ENCODE measurements around the gene FBXL20.
"Not testable (repeated sequence)": the region's sequence is repeated elsewhere in the genome, so short reads cannot be mapped to it uniquely, and the experiment has no call there.

The FBXL20 gene

DNA sequence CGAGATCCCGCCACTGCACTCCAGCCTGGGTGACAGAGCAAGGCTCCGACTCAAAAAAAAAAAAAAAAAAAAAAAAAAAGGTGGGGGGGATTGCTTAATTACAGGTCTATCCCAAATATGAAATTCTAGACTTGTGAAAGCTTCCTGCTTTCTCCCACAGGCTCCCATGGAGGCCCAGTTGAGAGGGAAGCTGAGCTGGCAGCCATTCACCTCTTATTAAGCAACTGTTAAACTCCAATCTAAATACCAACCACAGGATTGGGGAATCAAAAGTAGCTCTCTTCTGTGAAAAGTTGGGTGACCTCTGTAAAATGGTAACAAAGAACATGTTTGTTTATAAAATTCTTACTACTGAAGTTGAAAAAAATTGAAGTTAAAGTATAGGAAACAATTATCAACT lies 129.9 kb downstream of the FBXL20 start:
- DNase-seq (ENCODE audit: extremely low spot score, insufficient read length, low read depth): no peak
- no peak for FAIRE-seq

DNA sequence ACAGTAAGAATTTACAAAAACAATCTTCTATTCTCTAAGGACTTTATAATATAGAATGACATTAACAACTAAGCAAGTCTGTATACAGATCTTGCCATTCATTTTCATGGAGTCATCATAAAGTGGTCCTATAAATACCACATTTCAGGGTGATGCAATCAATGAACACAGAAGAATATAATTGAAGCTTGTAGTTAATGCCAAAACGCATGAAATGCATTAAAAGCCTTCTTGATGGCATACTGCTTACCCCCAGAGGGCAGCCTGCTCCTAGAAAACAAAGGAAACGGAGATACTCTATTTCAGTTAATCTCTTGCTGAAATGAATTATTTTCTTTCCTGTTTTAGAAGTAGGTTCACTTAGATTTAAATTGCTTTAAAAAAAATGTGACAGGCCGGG lies 130.5 kb downstream of the FBXL20 start:
- DNase-seq (ENCODE audit: extremely low spot score, insufficient read length, low read depth): no peak
- FAIRE-seq: no peak

DNA sequence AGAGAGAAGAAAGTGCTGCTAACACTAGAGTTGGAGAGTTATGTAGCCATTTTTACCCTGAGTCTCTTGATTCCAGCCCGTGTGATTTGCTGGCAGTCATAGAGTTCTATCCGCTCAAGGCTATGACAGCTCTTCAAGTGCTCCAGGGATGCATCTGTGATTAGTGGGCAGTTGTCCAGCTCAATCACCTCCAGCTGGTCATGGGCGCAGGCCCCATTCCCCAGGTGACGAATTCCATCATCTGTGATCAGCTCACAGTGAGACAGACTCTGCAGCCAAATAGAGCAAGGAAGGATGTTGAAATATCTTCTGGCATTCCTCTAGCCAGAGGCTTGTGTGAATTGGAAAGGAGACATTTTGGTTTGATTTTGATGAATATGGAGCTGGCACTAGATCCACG lies 137.3 kb downstream of the FBXL20 start:
- DNase-seq (ENCODE audit: extremely low spot score, insufficient read length, low read depth) (no peak), FAIRE-seq (no peak)

DNA sequence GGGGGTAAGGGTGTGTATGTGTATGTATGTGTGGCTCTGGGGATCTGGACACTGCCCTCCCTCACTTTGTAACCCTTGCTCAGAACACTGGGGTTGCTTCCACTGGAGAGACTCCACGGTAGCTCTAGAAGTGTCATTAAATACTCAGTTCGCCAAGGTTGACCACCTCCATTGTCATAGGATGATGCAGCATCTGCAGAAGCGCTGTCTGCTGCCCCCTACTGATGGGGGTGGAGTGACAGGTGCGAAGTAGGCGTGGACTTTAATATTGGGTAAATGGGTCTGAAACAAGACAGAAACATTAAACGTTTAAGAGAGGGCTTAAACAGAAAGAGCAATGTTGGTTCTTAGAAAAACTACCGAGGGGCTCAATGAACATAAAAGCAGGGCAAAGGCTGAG lies 140.1 kb downstream of the FBXL20 start:
- FAIRE-seq: no peak
- DNase-seq (ENCODE audit: extremely low spot score, insufficient read length, low read depth): no peak

DNA sequence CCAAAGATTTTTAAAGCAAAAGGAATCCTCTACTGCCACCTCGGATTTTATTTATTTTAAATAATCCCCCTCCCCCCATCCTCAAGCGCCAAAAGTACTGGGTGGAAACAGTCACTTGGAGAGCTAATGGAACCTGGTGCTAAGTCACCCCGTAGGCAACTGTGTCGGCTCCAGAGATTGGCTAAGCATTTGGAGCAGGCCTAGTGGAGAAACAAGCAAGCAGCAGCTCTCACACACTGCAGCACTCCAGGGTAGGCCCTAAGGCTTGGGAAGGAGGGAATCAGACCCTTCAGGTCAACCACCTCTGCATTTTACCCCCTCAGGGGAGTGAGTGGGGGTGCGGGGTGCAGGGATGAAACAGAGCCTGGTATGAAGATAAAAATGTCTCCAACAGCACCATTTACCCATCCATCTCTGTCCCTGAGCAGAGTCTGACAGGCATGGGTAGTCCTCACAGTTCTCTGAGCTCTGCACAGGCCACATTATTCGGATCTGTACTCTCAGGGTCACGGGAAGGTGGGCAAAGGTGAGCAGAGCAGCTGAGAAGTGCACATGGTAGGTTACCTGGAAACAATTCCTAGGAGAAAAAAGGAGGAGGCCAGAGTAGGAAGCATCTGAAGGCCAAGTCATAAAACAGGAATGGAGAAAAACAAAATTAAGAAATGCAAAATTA lies 148.5 kb downstream of the FBXL20 start:
- no peak for FAIRE-seq
- DNase-seq (ENCODE audit: extremely low spot score, insufficient read length, low read depth): no peak

DNA sequence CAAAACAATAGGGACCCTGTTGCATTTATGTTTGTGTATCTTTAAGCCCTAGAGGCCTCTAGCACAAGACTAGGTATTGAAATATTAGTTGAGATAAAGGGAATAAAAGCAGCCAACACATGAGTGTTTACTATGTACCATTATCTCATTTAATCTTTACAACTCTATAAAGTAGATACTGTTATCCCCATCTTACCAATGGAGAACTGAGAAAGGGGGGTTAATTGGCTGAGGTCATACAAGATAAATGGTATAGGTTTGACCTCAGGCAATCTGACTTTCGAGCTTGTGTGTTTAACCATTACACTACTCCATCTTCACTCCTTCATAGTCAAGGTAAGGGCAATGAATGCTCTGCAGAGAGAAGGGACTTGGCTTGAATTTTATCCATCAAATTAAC lies 149.4 kb downstream of the FBXL20 start:
- no peak for DNase-seq (ENCODE audit: extremely low spot score, insufficient read length, low read depth)

DNA sequence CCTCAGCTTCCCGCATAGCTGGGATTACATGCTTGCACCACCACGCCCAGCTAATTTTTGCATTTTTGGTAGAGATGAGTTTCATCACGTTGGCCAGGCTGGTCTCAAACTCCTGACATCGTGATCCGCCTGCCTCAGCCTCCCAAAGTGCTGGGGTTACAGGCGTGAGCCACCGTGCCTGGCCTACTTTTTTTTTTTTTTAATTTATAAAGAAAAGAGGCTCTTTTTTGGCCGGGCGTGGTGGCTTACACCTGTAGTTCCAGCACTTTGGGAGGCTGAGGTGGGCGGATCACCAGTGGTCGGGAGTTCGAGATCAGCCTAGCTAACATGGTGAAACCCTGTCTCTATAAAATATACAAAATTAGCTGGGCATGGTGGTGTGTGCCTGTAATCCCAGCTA lies 151.3 kb downstream of the FBXL20 start:
- not testable (repeated sequence) for DNase-seq (ENCODE audit: extremely low spot score, insufficient read length, low read depth); FAIRE-seq

More for the DNA sequence above, 149.4 kb downstream of the FBXL20 start:
- no peak for FAIRE-seq

DNA sequence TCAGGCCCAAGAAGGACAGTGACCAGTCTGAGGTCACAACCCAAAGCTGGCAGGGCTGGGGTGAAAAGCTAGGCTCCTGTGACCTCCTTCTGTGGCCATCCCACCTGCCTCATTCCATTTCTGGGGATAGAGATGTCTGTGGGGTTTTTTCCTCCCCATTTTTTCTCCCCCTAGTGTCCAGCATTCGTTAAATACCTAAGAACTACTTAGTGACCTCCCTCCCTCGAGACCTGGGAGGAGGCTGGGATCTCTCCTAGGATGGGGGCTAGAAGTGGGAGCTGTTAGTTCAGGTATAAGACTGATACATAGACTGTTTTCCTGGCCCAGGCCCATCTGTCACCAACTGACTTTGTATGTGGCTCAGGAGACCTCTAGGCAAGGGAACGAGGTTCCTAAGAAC lies 155.2 kb downstream of the FBXL20 start:
- no peak for DNase-seq (ENCODE audit: extremely low spot score, insufficient read length, low read depth)
- no peak for FAIRE-seq

DNA sequence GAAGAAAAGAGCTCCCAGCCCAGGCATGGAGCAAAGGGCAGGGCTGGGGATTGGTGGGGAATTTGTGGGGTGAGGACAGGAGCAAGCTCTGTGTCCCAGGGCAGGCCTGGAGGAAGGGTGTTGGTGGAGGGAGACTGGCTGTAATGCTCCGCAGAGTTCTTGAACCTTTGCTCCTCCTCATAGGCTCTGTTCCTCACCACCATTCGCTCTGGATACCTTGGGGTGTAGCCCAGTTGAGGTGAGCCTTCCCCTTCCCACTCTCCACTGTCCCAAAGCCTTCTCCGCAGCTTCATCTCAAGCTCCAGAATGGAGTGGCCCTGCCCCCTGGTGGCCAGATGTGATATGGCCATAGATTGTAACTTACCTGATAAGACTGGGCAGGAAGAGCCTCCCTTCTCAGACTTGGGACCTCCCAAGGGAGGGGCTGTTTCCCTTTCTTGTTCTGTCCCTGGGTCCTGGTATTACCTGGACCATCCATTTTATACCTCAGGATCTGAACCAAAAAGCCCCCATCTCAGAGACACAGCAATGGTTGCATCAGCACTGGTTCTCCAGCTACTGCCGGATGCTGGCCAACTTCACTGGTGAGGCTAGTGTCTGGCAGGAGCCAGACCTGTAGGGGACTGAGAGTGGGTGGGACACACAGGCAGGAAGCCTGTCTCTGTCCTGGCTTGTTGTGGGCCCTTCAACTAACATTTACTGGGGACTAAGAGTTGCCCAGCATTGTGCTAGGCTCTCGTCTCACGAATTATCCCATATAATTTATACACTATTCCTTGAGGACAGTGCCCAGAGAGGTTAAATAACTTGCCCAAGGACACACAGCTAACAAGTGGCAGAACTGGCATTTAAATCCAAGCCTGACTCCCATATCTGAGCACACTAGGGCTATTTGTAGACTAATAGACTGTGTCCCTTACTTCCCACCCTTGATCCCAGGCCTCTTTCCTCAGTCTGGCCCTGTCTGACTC lies 156.5 kb downstream of the FBXL20 start:
- DNase-seq (ENCODE audit: extremely low spot score, insufficient read length, low read depth): peak; percentile 65
- peak; percentile 98 for FAIRE-seq

DNA sequence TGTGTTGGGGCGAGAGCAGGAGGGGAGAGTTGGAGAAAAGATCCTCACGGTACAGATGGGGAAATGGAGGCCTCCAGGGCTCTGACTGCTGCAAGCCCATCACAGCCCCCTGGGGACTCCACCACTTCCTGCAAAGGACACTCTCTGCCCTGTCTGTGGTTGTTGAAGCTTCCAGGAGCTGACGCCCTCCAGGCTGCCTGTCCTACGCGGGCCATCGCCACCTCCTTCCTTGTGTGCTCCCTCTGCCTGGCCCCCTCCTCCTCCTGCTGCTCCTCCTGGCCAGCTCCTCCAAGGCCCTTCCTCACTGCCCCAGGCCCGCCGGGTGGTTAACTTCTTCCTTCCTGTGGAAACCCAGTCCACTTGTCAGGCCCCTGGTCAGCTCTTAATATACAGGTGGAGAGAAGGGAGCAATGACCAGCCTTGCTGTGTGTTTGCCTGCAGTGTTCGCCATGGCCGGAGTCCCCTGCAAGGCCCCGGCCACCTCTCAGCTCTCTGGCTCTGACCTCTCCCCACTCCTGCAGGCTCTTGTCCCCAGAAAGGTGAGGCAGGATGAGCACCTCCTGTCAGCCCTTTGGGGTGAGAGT lies 157.3 kb downstream of the FBXL20 start:
- DNase-seq (ENCODE audit: extremely low spot score, insufficient read length, low read depth) (no peak), FAIRE-seq (peak; percentile 36)

DNA sequence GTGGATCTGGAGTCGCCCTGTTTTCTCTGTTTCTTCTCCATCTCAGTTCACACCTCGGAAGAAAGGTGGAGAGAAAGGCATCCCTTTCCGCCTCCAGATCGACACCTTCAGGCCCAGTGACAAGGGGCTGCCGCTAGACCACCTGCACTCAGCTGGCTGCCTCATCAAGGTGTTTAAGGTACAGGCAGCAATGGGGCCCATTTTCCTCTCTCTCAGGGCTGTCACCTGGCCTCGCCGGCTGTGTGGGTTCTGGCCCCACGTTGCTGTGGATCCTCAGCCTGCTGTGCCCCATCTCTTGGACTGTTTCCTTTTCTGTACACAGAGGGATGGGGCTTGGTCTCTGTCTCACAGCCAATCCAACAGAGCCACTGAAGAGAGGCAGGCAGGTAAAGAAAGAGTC lies 158.3 kb downstream of the FBXL20 start:
- DNase-seq (ENCODE audit: extremely low spot score, insufficient read length, low read depth) (no peak), FAIRE-seq (no peak)

DNA sequence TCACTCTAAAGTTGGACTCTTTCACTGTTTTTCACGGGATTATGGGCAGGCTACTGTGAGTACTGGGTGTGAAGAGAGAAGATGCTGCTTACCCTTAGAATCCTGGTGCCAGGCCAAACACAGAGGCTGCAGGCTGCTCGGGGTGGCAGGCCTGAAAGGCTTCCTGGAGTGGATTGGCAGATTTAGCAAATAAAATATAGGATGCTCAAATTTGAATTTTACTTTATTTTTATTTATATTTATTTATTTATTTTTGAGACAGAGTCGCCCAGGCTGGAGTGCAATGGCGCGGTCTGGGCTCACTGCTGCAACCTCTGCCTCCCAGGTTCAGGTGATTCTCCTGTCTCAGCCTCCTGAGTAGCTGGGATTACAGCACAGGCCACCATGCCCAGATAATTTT lies 160.8 kb downstream of the FBXL20 start:
- FAIRE-seq (no peak), DNase-seq (ENCODE audit: extremely low spot score, insufficient read length, low read depth) (no peak)

DNA sequence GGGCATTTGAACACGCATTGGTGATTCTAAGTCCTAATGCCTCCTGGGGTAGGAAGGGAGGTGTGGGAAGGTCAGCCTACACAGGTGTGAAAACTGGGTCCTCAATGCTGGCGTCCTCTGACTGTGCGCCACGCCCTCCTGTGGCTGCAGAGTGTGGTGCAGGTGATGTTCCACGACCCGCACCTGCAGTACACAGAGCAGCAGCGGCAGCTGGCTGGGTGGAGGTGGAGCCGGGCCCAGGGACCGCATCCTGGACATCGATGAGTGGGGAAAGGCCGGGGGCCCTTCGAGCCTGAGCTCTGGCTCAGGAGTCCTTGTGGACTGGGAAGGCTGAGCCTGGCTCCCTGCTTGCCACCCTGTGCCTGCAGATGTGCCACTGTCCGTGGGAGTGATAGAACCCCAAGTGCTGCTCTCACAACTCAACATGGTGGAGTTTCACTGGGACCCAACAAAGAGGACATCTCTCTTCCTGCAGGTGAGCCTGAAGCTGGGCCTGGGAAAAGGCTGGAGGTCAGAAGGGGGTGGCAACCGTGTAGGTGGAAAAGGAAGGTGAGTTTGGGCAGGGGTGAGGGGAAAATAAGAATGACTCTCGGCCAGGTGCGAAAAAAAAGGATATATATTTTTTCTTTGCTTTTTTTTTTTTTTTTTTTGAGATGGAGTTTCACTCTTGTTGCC lies 161.6 kb downstream of the FBXL20 start:
- peak; percentile 56 for DNase-seq (ENCODE audit: extremely low spot score, insufficient read length, low read depth)
- peak; percentile 76 for FAIRE-seq

DNA sequence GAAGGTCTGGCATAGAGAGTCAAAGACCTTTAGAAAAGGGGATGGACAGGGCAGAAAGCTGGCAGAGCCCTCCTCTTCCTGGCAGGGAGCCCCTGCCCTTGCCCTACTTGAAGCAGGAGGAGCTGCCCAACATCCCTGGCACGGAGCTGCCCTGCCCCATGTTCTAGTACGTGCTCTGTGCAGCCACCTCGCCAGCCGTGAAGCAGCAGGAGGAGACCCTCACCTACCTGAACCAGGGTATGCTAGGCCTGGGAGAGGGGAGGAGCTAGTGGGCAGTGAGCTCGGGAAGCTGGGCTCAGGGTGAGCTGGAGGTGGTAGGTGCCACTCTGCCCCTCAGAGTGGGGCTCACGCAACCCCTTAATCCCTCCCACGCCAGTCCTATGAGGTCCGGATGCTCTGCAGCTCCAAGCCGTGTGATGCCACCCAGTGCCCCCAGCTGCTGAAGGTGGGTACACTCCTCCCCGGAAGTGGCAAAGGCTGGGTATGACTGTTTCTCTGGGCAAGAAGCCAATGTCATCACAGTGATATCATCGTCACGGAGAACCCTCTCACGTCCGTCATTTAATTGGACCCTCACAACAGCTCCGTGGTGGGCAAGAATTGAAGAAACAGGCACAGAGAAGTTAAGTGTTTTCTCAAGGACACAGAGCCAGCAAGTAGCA lies 163.0 kb downstream of the FBXL20 start:
- DNase-seq (ENCODE audit: extremely low spot score, insufficient read length, low read depth): no peak
- no peak for FAIRE-seq

DNA sequence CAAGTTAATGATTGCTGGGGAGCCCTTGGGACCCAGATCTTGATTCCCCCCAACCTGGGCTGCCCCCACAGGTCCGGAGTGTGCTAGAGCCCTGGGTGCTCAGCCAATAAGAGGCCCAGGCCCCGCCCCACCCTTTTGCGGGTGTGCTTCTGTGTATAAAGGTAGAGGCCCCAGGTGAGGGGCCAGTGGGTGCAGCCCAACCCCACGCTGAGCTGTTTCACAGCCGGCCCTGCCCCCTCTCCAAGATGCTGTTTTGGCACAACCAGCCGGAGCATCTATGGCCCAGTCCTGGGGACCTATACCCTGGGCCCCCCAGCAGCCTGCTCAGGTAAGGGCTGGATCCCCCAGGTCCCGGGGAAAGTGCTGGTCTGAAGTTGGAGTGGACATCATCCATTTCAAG lies 163.8 kb downstream of the FBXL20 start:
- DNase-seq (ENCODE audit: extremely low spot score, insufficient read length, low read depth): no peak
- FAIRE-seq: no peak

DNA sequence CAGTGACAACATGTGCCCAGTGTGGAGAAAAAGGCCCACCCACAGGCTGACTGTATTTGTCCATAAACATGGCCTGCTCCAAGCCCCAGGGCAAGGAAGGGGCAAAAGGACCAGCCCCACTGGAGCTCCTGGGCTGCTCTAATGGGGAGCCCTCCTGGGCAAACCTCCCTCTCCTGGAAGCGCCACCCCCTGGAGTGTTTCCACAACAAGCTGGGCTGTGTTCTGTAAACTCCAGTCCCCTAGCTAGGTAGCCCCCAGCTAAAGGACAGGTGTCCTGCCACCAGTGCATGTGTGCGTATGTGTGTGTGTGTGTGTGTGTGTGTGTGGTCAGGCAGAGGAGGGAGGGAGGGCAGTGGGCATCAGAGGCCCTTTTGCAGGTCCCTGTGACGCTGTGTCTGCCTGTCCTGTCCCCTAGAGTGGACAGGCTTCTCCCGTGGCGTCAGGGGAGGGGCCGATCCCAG lies 164.4 kb downstream of the FBXL20 start:
- FAIRE-seq (no peak), DNase-seq (ENCODE audit: extremely low spot score, insufficient read length, low read depth) (no peak)

DNA sequence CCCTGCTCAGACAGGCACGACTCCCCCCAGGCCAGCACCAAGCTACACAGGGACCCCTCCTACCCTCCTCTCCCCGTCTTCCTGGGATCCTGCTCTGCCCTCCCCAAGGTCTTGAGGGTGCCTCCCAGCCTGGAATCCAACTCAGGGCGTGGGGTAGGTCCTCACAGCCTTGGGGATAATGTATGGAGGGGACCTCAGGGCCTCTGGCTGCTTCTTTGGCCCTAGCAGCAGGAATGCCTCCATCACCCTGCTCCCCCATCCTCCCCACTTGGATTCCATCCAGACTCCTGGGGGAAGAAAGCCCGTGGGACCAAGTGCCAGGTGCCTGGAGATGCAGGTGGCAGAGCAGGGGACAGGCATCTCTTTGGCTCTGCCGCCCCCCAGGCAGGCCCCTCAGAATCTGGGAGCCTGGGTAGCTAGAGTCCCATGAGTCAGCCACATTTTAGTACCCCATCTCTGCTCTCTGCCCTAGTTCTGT lies 164.9 kb downstream of the FBXL20 start:
- FAIRE-seq (no peak), DNase-seq (ENCODE audit: extremely low spot score, insufficient read length, low read depth) (no peak)

DNA sequence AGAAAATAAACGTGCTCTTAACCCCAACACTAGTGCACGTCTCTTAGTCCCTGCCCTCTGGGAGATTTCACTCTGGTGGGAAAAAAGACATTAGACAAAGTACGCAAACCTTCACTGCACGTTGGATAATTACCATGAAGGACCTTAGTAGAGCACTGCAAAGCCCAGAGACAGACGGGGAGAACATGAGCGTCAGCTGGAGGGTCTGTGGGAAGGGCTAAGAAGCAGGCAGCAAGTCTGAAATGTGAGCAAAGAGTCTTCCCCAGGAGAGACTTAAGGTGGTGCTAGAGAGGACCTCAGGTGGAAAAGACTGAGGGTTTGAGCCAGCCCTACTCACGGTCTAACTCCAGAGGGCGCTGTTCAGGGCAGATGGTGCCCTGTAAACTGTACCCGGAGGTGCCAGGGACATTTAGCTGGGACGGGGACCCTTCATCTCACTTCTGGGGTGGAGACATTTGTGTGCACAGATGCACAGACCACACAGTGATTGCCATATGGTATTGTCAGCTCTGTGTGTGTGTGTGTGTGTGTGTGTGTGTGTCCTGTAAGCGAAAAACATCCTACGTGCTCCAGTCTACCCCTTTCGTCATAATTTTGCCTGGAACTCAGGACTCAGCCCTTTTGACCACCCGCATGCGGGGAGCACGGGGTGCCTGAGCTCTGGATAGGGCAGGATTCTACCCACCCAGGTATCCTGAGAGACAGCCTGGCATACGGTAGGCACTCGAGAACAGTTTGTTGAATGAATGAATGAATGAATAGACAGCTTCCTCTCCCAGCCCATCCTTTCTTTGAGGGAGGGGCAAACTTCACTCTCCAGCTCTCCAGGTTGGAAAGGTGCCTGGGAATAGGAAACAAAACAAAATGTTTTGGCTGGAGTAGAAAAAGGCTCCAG lies 165.6 kb downstream of the FBXL20 start:
- no peak for DNase-seq (ENCODE audit: extremely low spot score, insufficient read length, low read depth)

More for the DNA sequence above, 165.6 kb downstream of the FBXL20 start:
- FAIRE-seq: peak; percentile 80
